ENCODE measurements around the gene FAM20C.
"Not testable (repeated sequence)": the region's sequence is repeated elsewhere in the genome, so short reads cannot be mapped to it uniquely, and the experiment has no call there.

FAM20C gene

GRCh38 chr7:174716-175115 lies 17.7 kb upstream of the FAM20C start:
- no peak for DNase-seq

- DNase-seq = no peak
Observed at GRCh38 chr7:175955-176354, 16.4 kb upstream of the FAM20C start.

DNA sequence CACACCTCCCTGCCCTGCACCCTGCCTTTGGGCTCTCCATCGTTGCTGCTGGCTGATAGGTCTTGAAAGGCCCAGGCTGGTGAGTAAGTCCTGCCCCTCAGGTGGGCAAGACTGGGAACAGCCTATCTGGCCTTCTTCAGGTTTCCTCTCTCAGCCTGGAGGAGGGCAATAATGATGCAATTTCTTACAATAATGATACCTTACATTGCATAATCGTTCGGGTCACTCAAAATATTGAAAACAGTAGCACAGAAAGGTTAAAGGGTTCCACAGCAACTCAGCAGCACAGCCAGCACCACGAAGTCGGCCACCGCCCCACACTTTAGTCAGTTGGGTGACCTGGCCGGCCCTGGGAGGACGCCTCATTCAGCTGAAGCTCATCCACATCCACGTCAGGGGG lies 16.0 kb upstream of the FAM20C start:
- no peak for DNase-seq

- no peak for DNase-seq
Observed at GRCh38 chr7:176786-177459, 15.4 kb upstream of the FAM20C start.

GRCh38 chr7:178444-178843 lies 13.9 kb upstream of the FAM20C start:
- DNase-seq = no peak

GRCh38 chr7:179209-179681 lies 13.1 kb upstream of the FAM20C start:
- no peak for DNase-seq

- no peak for DNase-seq
Observed at GRCh38 chr7:179948-180694, 12.2 kb upstream of the FAM20C start.

- no peak for DNase-seq
Observed at GRCh38 chr7:181738-182137, 10.6 kb upstream of the FAM20C start.

DNA sequence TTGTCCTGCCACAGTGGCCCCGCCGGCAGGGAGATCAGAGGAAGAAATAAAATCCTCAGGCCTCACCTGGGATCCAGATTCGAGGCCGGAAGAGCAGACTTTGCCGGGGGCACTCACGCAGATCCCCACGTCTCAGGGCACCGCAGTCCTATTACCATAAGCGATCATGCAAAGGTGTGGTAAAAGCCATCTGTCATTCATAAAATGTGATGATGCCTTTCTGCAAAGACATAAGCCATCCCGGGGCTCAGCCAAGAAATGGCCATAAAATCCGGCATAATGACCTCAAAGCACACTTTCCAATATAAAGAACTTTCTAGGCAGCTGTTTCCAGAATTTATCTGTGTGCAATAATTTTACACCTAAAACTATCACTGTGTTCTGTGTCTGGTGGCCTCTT lies 9.9 kb upstream of the FAM20C start:
- not testable (repeated sequence) for DNase-seq

GRCh38 chr7:183496-184292 lies 8.7 kb upstream of the FAM20C start:
- DNase-seq = no peak

DNA sequence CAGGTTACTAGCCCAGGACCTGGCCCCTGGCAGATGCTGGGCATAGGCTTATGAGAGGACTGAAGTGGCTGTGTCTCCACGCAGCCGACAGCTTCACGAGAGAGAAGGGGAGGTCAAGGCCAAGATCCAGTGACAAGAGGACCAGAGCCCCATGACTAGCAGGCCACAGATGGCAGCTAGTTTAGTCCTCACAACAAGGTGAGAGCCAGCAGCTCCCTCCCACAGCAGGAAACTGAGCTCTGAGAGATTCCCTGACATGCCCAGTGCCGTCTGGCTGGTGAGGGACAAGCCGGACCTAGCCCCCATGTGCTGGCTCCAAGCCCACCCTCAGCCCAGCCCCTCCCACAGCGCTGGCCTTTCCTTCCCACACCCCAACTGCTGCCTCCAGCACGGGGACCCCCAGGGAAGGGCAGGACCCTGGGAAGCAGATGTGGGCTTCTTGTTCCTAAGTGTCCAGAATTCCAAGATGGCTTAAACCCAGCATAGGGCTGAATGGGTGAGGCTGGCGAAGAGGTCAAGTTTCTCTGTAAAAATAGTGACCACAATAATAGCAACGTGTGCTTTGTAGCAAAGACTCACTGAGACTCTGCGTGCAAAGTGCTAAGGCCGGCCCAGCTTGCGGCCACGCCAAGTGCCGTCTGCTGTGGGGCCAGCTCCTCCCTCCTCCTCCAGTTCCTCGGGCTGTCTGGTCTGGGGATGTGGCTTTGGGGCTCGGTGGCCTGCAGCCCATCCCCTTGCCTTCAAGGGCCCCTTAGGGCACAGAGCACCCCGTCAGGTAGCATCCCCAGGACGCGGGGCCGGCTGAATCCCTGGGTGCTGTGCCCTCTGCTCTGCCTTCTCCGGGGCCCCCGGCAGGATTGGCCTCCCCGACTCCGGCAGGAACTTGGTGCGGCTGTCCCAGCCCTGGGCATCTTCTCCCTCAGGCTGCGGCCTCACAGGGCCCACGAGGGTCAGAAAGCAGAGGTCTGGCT lies 7.8 kb upstream of the FAM20C start:
- DNase-seq = no peak

- DNase-seq = no peak
Observed at GRCh38 chr7:186516-187113, 5.8 kb upstream of the FAM20C start.

GRCh38 chr7:187227-187927 lies 5.0 kb upstream of the FAM20C start:
- DNase-seq = no peak

DNA sequence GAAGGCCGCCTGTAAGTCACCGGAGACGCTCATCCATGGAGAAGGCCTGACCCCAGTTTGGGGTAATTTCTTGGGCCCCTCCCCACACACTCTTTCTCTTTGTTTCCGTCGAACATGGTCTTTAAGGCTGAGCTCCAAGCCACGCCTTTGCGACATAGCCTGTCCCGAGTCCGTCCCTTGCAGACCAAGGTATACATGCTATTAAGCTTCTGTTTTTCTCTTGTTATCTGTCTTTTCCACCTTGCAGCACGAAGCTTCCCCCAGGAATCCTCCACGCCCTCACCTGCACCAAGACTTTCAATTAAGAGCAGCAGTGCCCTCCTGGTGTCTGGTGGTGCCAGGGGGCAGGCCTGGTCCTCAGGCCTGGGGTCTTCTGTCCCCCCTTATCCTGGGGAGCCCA lies 4.2 kb upstream of the FAM20C start:
- DNase-seq = no peak

DNA sequence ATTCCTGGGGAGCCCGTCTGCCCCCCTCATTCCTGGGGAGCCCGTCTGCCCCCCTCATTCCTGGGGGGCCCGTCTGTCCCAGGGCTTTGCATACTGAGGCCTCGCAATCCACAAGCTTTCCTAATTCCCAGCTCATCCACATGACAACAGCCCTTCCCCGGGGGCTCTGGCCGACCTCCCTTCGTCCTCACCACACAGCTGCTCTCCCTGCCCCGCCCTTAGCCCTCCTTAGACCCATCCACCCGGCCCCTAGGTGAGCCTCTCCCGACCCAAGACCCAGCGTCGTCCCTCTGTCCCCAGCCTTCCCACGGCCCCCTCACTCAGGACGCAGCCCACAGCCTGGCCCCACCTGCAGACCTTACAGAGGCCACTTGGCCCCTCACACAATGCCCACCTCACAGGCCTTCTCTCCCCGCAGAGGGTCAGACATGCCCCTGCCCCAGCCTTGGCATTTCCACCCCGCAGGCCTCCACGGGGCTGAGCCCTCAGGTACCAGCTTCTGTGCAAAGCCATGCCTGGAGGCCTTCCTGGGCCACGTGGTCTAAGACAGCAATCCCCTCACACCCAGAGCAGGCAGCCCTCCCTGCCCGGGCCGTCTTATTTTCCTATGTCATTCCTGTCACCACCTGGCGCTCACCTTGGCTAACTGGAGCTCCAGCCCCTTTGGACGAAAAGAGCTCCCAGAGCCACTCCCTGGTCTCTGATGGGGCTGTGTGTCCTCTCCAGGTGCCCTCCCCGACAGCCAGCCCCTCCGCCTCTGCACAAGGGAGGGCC lies 3.5 kb upstream of the FAM20C start:
- no peak for DNase-seq

GRCh38 chr7:189719-190118 lies 2.7 kb upstream of the FAM20C start:
- no peak for DNase-seq

DNA sequence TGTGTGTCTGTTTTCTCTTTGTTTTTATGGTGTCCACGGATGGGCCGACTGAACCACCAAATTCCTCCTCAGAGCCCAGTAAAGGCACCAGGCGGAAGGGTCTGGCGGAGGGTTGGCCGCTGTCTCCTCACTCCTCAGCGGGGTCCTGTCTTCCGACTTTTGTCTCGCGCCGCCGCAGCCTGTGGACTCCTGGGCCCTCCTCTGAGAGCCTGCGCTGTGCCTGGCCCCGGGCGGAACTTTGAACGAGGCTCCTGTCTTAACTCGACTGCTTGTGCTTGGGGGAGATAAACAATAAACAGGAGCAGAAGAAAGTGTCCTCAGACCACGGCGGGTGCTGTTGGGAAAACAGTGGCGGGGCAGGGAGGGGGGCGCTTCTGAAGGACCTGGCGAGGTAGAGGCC lies 2.2 kb upstream of the FAM20C start:
- DNase-seq = no peak

GRCh38 chr7:191105-191980 lies 1.0 kb upstream of the FAM20C start:
- DNase-seq = peak; percentile 48

- DNase-seq = no peak
Observed at GRCh38 chr7:192701-193480, 520 bp downstream of the FAM20C start.

Measured in amniotic stem cell (primary cell).